Measurements from ENCODE around the gene ATP6V1G2. TPM values are rescaled to one million over a fixed set of nuclear protein-coding genes. Genes with fewer than 3 reads are reported as not detected.

ATP6V1G2 gene
- total RNA-seq, 1 donor from 2014 or later = 95.6 TPM

DNA sequence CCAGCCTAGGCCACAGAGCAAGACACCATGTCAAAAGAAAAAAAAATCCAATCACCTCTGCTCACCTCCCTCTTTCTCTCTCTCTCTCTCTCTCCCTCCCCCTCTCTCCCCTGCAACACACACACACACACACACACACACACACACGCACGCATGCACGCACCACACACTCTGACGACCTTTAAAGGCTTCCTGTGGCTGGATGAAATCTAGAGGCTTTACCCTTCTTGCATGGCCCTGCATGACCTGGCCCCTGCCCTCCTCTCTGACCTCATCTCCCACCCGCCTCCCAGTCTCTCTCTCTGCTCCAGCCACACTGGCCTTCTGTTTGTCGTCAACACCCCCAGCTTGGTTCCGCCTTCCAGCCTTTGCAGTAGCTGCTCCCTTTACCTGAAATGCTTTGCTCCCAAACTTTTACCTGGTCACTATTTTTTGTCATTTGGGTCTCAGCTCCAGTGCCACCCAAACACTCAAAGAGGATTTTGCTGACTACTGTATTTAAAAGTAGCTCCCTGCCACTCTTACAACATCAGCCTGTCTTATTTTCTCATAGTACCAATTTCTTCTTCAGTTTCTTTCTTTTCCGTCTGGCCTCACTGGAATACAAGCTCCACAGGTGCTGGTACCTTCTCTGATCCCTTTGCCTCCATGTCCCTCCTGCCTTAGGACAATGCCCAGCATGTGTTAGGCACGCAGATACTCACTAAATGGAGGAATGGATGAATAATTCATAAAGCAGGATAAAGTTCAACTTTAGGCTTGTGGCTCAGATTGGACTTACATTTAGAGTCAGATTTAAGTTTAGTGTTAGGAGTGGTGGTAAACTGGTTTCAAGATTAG, 21.3 kb upstream of the ATP6V1G2 start:
- no peak for DNase-seq
- peaks cover 5% of the 10 kb centered on the region for H3K9me3 Mint-ChIP-seq (ENCODE audit: unreplicated experiment)
- H3K27ac Mint-ChIP-seq (ENCODE audit: unreplicated experiment) = no peak overlapping the region
- peaks cover 4% of the 10 kb centered on the region for H3K27me3 Mint-ChIP-seq (ENCODE audit: unreplicated experiment)
- H3K4me3 Mint-ChIP-seq (ENCODE audit: unreplicated experiment) = no peak overlapping the region
- no peaks in the 10 kb centered on the region for H3K4me1 Mint-ChIP-seq (ENCODE audit: low read depth, unreplicated experiment)
- TF ChIP-seq, protein P1, sequence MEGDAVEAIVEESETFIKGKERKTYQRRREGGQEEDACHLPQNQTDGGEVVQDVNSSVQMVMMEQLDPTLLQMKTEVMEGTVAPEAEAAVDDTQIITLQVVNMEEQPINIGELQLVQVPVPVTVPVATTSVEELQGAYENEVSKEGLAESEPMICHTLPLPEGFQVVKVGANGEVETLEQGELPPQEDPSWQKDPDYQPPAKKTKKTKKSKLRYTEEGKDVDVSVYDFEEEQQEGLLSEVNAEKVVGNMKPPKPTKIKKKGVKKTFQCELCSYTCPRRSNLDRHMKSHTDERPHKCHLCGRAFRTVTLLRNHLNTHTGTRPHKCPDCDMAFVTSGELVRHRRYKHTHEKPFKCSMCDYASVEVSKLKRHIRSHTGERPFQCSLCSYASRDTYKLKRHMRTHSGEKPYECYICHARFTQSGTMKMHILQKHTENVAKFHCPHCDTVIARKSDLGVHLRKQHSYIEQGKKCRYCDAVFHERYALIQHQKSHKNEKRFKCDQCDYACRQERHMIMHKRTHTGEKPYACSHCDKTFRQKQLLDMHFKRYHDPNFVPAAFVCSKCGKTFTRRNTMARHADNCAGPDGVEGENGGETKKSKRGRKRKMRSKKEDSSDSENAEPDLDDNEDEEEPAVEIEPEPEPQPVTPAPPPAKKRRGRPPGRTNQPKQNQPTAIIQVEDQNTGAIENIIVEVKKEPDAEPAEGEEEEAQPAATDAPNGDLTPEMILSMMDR (IDR thresholded peaks at IDR 0.05; ENCODE audit: partially characterized antibody, unreplicated experiment) = no peak
- H3K36me3 Mint-ChIP-seq (ENCODE audit: unreplicated experiment) = no peaks in the 10 kb centered on the region

- Mint-ChIP-seq H3K27ac (ENCODE audit: unreplicated experiment) (no peak overlapping the region), H3K4me3 (ENCODE audit: unreplicated experiment) (no peak overlapping the region), H3K27me3 (ENCODE audit: unreplicated experiment) (peaks cover 3% of the 10 kb centered on the region), H3K9me3 (ENCODE audit: unreplicated experiment) (peaks cover 6% of the 10 kb centered on the region), H3K4me1 (ENCODE audit: low read depth, unreplicated experiment) (peaks cover 4% of the 10 kb centered on the region), H3K36me3 (ENCODE audit: unreplicated experiment) (peaks cover 4% of the 10 kb centered on the region)
- no peak for DNase-seq
- TF ChIP-seq, protein P1 (IDR thresholded peaks at IDR 0.05; ENCODE audit: partially characterized antibody, unreplicated experiment) = no peak
These were observed 14.3 kb upstream of the ATP6V1G2 start for GRCh38 chr6:31560697-31561058.

DNA sequence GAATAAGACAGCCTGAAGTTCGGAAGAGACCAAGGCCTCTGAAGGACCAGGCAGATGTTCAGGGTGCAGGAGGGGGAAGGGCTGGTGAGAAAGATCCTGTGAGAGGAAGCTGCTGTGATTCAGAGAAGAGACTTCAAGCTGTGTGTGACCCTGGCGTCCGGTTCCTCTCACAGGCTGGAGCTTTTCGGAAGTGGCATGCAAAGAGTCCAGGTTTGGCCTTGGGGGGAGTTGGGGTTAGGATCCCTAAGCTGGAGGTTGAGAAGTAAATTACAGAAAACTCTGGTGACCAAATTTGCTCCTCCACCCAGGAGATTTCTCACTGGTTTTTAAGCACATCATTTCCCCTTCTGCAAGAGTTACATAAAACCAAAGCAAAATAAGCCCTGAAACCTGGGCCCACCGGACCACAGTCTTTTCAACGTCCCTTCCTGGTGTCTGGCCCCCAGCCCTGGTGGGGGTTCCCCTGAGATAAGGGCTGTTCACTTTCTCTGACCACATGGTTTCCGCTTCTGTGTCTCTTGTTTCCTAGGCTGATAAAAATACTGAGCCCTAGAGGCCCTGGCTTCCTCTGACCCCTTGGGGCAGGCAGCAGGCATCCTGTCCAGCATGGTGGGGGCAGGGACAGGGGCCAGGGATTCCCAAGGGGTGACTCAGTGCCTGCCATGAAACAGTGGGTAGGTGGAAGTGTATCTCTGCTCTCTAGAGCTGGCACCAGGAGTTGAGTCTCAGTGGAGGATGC, 13.7 kb upstream of the ATP6V1G2 start:
- H3K27me3 Mint-ChIP-seq (ENCODE audit: unreplicated experiment) = peaks cover 3% of the 10 kb centered on the region
- peaks cover 4% of the 10 kb centered on the region for H3K4me1 Mint-ChIP-seq (ENCODE audit: low read depth, unreplicated experiment)
- peak overlapping the region; percentile 5 for H3K4me3 Mint-ChIP-seq (ENCODE audit: unreplicated experiment)
- DNase-seq = no peak
- H3K9me3 Mint-ChIP-seq (ENCODE audit: unreplicated experiment) = peaks cover 6% of the 10 kb centered on the region
- TF ChIP-seq, protein P1 (IDR thresholded peaks at IDR 0.05; ENCODE audit: partially characterized antibody, unreplicated experiment) = no peak
- no peak overlapping the region for H3K27ac Mint-ChIP-seq (ENCODE audit: unreplicated experiment)
- H3K36me3 Mint-ChIP-seq (ENCODE audit: unreplicated experiment) = peaks cover 4% of the 10 kb centered on the region

- Mint-ChIP-seq H3K27ac (ENCODE audit: unreplicated experiment) (no peak overlapping the region), H3K4me3 (ENCODE audit: unreplicated experiment) (peak overlapping the region; percentile 5), H3K36me3 (ENCODE audit: unreplicated experiment) (peaks cover 4% of the 10 kb centered on the region)
These were observed 13.2 kb upstream of the ATP6V1G2 start for GRCh38 chr6:31559606-31559957.

More at GRCh38 chr6:31559606-31559957, 13.2 kb upstream of the ATP6V1G2 start:
- no peak for DNase-seq
- Mint-ChIP-seq H3K27me3 (ENCODE audit: unreplicated experiment) (peaks cover 3% of the 10 kb centered on the region), H3K9me3 (ENCODE audit: unreplicated experiment) (peaks cover 6% of the 10 kb centered on the region), H3K4me1 (ENCODE audit: low read depth, unreplicated experiment) (peaks cover 4% of the 10 kb centered on the region)
- TF ChIP-seq, protein P1 (IDR thresholded peaks at IDR 0.05; ENCODE audit: partially characterized antibody, unreplicated experiment) = no peak

Measured in glutamatergic neuron (in vitro differentiated cells).